ENCODE measurements around the gene COL4A1.

The COL4A1 gene

DNA sequence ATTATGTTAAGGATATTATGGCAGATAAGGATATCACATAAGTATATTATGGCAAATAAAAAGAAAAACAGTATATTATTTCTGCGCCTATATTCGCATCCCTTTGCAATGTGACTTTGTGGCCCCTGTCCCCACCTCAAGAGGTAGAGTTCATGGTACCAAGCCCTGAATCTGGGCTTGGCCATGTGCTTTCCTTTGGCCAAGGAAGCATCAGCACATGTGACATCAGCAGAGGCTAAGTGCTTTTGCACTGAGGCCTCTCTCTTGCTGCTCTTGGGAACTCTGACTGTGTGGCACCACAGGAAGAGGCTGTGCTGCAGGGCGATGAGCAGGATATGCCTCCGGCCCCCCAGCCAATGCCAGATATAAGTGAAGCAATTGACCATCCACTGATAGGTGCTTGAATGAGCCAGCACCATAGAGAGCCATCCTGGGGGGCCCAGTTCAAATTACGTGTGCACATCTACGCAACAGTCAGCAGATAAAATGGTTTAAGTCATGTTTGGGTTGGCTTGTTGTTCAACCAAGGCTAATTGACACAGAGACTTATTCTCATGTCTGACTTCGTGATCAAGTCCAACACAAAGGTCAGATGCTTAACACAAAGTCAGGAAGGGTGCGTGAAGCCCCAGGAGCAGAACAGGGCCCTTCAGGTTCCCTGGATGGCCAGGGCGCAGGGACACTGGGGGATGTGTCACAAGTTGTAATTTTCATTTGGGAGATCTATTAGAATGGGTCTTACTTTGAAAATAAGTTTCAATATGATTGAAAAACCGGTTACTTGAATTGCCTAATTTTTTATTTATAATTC, 173.3 kb downstream of the COL4A1 start:
- no peak for DNase-seq (ENCODE audit: low spot score)

DNA sequence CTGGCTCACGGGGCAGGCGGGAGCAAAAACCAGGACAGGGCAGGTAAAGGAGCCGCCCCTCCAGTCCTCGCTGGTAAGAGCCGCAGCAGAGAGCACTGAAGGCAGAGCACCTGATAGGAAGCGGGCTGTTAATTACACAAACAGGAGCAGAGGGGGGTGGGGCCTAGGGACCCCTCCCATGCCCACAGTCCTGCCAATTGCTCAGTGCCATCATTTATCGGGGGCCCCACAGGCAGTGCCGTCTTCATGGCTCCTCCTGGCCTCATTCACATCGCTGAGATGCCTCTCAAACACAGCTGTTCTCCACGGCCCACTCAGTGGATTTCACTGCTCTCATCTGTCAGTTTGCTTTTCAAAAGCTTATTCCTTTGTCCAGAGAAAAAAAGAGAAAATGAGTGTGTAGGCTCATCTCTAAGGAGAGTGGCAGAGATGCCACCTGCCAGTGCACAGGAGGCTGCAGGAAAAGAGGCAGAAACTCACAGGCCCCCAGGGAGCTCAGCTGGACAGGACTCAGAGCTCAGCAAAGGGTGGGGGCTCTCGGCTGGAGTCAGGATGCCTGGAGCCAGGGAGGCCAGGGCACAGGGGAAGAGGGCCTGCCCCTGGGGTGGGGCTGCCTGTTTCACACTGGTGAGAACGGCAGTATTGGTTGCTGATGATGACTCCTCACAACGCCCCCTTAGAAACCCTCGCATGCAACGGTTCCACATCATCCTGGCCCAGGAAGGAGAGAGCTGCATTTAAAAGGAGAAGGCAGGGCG, 174.6 kb downstream of the COL4A1 start:
- no peak for DNase-seq (ENCODE audit: low spot score)

DNA sequence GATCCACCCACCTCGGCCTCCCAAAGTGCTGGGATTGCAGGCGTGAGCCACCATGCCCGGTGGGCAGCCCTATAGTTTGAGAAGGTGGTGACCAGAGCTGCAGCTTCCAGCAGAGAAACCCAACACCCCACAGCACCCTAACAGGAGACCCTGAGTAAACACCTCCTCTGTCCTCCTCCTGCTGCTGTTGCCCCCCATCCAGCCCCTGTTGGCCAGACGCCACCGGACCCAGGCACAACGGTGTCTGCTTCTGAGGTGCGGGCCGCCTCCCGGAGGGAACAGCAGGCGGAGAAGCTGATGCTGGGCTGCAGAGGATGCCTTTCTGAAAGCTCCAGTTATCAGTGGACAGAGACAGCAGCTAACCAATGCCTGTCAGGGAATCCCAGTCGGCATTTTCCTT, 175.5 kb downstream of the COL4A1 start:
- DNase-seq (ENCODE audit: low spot score) = no peak

DNA sequence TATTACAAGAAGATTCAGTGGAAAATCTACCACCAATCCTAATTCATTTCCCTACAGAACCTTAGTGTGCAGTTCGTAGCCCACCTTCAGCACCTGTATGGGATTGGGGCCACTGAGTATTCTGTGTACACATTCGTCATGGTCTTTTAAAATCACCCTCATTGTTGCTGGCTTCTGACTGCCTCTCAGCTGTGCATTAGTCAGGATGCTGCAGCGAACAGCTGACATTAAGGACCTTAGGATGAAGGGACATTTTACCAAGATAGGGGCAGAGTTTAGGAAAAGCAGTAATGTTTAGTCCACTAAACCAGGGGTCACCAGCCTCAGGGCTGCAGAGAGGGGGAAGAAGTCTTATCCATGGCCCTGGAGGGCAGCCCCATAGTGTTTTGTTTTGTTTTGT, 176.5 kb downstream of the COL4A1 start:
- DNase-seq (ENCODE audit: low spot score) = no peak

DNA sequence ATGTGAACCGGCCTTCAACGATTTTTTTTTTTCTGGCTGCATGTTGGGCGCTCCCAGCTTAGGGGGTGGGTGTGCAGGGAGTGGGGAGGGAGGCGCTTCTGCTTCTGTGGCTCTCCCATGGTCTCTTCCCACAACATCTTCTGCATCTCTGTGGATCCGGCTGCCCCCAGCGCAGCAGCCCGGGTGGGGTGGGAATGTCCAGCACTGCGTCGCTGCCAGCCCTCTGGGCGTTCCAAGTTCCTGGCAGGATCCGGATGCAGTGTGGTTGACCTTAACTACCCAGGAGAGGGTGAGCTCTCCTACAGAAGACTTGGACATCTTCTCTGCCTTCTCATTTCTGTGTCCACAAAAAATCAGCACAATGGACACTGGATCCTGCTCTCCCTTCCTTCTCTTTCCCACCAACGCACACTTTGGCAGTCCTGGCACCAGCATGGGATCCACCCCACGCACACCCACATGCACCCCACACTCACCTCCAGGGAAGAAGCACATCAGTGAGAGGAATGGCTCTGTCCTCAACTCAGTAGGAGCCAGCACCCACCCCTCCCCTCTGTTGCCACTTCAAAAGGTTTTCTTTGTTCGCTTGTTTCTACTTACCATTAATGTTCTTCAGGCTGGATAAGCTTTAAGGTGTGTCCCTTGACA, 177.3 kb downstream of the COL4A1 start:
- DNase-seq (ENCODE audit: low spot score) = no peak

DNA sequence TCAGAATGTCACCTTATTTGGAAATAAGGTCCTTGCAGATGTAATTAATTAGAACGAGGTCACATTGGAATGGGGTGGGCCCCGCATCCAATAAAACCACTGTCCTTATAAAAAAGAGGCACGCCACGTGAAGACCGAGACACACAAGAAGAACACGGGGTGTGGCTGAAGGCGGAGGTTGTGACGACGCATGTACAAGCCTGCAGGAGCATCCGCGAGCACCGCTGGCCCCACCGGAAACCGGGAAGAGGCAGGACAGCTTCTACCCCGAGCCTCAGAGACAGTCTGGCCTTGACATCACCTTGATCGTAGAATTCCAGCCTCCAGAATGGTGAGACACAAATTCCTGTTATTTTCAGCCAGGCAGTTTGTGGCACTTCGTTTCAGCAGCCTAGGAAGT, 177.9 kb downstream of the COL4A1 start:
- no peak for DNase-seq (ENCODE audit: low spot score)

DNA sequence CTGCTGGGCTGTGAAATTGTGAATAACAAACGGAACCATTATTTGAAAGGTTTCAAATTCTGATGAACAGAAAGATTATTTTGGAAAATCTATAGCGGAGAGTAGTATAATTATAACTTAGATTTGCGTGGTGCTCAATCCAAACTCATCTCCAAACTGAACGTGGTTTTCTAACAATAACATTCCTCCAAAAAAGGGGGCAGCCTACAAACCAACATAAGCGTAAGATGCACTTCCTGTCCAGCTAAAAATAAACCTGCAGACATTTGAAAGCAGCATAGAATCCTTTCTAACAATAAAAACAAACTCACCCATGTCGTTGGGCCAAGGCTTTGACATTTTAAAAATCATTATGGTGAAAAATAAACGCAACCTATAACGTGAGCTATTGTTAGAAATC, 178.4 kb downstream of the COL4A1 start:
- DNase-seq (ENCODE audit: low spot score) = no peak

DNA sequence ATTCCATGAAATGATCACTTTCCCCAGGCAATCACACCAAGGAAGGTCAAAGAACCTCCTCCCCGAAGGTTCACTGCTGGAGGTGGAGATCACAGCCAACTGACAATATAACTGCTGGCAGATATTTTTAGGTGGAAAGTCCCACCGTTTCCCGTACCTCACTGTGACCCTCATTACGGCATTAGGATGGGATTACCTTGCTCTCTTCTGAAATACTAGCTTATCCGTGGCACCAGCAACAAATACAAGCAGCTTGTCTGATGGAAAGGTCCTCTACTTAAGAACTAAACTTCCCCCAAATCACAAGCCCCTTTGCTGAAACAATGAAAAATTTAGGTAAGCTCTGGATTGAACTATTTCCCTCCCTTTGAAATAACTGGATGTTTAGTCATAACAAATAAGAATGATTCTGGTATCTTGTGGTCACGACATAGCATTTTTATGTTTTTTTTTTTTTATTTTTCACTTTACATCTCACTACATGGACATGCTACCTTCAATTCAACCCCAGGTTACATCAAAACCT, 178.9 kb downstream of the COL4A1 start:
- no peak for DNase-seq (ENCODE audit: low spot score)

DNA sequence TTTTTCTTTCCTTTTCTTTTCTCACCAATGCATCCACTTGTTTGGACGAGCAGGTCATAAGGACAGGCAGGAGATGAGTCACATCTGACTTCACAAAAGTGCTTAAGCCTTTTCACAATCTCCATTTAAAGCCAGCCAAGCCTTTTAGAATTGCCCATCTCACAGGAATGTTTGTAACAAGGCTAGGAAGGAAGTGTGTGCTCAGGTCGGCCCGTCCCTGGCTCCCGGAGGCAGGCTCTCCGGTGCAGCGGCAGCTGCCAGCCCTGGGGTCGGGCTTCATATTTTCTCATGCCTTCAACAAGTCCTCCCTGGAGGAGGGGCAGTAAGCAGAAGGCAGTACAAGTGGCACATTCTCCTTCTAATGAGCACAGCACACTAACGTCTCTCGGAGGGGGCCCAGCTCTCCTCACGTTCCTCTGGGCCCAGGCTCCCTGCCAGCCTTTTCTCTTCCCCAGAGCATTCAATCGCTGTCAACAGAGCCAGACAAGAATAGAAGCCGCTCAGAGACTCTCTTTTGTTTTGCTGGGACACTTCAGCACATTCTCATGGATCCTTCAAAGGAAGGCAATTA, 180.5 kb downstream of the COL4A1 start:
- peak; percentile 46 for DNase-seq (ENCODE audit: low spot score)

DNA sequence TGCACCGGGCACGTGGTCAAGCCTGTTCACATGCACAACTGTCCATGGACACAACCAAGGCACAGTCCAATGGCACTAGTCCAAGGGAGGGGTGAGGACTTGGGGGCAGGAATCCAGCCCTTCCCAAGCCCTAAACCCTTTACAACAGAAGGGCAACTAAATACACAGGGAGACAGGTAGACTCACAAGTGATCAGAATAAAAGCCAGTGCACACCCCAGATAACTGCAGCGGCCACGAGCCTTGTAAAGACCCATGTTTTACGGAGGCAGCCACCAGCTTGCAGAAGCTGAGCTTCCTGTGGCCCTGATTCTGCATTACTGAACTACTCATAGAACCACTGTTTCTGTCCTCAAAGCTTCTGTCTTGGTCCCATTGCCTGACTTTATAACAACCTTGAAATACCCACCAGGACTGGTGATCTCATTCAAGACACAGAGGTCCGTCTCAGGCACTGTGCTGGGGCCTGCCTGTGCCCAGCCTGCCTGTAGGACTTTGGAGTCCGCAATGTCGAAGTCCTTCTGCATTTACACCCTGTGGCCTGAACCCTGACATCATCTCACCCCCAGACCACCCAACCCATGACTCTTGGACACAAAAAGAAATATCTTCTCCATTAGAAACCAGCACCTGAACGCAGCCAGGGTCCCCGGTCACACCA, 181.2 kb downstream of the COL4A1 start:
- DNase-seq (ENCODE audit: low spot score) = no peak

DNA sequence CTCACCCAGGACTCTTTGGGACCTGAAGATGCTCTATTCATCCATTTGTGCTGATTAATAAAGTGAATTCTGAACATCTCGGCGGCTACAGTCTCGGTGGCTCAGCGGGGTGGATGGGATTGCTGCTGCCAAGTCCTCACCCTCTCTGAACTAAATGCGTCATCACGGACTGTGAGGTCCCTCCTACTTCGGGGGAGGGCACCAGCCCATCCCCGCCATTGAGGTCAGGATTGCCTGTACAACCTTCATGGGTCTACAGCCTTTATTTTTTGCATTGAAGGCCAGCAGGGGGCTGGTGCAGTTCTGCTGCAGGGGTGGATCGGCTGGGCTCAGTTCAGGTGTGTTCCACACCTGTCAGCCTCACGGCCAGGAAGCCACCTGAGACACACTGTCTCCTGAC, 181.8 kb downstream of the COL4A1 start:
- no peak for DNase-seq (ENCODE audit: low spot score)

DNA sequence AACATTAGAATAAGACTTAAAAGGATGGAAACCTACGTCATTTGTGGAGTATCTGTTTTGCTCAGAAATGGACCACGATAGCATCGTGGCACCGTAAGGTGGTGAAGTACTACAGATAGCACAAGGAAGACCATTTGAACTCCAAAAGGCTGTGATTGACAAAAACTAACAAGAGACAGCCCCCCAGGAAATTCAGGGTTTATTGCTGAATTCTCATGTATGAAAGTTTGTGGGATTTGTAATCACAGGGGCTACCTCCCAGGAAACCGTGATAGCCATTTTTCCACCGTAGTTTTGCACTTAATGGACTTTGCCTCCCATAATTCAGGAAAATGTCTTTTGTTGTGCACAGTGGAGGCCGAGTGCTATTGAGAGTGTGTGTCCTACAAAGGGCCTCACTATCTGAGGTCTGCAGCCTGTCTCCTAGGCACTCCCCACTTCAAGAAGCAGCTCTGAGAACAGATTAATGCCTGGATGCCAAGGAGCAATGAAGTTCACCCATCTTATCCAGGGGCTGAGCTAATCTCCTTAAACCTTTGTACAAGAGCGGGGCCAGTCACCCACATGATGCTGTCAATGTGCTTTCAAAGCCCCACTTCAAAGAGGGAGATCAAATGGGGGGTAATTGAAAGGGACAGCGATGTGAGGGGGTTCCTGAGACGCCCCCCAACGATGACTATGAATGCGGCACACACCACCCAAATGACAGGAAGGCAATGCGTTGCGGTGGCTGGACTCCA, 182.6 kb downstream of the COL4A1 start:
- DNase-seq (ENCODE audit: low spot score) = no peak

DNA sequence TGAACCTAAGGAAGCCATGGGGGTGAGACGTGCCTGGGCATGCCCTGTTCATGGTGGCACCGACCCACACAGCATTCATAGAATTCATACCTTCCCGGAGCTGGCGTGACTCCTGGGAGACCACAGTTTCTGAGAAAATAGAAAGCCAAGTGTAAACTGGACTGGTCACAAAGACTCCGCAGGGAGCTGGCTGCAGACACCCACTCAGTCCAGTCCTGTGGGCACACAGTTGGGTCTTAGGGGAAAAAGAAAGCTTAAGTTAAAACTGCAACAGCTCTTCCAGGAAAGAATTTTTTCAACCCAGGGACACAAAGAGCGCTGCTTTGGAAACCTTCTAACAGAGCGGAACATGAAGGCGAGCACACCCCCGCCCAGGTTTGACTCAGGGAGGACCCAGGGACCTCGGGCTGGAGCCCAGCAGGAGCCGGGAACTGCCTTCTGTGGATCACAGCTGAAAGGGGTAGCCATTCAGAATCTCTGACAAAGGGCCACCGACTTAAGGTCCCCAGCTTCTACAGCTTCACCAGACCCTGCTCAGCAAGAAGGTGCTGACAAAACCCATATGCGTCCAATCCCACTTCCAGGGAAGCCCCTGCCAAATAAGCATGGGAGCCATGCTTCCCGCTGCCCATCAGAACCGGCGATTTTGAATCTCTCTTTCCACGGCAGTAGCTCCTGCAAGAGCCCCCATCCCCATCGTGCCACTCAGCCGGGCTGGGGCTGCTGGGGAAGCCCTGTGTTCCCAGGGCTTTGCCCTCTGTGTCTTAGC, 183.7 kb downstream of the COL4A1 start:
- no peak for DNase-seq (ENCODE audit: low spot score)

DNA sequence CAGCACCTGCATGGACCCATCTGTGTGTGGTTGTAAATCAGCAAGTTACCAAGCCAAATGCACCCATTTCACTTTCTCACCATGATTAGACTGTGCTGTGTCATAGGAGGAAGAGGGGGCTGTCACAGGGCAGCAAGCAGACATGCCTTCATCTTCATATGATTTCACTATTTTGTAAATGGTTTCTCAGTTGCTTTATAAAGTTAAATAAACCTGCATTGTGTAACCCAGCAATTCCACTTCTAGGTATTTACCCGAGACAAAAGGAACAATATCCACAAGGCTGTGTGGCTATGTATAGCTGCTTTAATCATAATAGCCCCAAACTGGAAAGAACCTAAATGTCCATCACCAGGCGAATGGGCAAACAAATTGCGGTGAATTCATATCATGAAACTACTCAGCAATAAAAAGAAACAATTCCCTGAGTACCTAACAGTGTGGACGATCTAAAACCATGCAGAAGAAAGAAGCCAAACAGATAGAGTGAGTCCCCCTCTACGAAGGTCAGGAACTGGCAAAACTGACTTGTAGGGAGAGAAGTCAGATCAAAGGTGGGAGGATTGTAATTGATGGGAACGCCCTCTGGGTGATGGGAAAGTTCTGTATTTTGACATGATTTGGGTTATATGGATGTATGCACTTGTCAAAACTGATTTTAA, 185.4 kb downstream of the COL4A1 start:
- no peak for DNase-seq (ENCODE audit: low spot score)

DNA sequence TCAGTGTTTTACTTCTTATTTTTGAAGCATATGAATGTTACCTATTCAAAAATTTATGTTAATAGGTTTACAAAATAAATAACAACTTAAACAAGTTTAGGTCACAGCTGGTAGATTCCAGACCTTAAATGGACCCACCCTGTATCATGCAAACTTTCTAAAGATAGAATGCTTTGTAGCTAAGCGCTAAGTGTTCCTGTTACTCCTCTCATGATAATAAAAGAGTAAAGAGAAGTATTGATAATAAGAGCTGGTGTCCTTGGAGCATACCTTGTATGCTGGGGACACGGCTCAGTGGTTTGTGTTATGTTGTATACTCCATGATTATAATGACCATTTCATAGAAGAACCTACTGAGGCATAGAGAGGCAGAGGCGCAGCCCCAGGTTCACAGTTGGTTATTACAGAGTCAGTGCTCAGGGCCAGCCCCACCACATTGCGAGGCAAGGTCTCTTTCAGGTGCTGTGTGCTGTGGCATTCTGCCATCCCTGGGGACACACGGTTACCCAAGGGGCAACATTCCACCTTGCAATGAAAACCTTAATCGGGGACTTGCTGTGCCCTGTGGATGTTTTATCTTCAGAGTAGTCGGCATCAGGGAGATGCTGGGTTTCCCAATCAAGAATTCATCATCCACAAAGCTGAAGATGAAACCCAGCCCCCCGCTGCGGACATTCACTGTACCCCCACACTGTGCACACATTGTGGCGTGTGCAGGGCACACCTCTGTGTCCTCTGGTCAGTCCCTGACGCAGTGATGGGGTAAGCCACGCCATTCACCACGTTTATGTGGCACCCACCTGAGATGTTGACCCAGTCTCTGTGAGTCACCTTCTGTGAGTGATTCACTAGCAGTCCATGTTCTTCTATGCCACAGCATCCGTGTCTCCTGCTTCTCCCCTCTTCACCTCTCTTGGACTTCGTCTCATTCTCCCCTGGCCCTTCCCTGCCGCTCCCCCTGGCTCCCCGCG, 186.7 kb downstream of the COL4A1 start:
- DNase-seq (ENCODE audit: low spot score) = no peak

DNA sequence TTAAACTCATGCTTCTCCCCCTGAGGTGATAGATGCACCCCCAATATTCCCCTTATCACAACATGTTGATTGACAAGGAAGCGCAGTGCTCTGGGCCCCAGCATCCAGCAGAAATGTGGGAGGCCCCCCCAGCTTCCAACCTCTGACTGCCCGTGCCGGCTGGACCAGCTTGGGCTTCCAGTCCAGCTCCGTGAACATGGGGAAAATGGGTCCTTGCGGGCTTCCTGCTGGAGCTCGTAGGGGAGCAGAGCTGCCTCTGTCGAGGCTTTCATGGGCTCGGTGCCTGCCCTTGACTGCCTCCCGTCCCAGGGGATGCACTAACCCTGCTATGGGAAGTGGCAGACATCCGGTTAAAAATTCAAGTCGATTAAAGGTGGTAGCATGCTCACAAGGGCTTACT, 188.9 kb downstream of the COL4A1 start:
- DNase-seq (ENCODE audit: low spot score) = no peak

DNA sequence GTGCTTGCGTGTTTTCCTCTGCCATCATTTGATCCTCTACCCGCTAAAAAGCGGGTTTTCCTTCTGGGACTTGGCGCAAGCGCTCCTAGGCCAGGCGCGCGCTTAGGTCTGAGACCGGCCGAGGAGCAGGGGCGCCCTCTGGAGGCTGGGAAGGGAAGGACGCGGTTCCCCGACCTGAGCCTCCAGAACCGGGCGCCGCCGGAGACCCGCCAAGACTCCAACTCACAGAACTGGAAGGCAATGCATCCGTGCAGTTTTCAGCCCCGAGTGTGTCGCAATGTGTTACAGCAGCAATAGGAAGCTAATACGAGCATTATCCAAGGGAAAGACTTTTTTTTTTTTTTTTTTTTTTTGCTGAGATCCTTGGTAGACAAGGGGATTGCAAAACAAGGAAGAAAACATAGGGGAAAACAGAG, 190.9 kb downstream of the COL4A1 start:
- DNase-seq (ENCODE audit: low spot score) = peak; percentile 86

DNA sequence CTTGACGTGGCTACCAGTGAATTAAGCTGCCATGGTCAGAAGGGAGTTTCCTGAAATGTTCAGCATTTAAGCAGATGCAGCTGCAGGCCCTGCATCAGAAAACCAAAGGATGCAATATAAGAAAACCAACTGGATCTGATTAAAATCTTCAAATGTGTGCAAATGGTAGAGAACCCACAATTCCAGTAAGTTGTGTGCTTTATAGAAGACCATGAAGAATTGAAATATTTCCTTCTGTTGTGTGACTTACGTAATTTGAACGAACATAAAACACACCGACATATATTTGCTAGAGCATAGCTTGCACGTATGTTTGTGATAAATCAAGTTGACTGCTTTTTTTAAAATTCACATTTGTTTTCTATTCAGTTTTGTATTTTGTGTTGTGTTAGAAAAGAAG, 191.4 kb downstream of the COL4A1 start:
- DNase-seq (ENCODE audit: low spot score) = no peak

DNA sequence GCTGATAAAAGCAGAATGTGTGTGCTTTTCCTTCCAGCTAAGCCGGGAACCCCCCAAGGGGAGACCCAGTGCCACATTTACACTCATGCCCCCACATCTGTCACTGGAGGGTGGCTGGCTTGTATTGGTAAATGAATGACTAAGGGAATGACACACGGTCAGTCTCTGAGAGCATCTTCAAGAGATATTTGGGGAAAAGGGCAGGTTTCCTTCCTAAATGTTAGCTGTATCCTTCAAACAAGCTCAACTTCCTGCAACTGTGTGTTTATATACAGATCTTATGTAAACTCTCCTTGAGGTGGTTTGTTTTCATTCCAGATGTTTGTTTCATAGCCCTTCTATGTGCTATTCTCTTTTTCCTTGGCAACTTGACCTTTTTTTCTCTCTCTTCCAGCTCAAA, 192.6 kb downstream of the COL4A1 start:
- DNase-seq (ENCODE audit: low spot score) = no peak
